ENCODE results near the gene ZNF664.

GRCh38 chr12:123976227-123976826, 3.3 kb downstream of the ZNF664 start:
- TF ChIP-seq CTCF (conservative IDR thresholded peaks at IDR 0.05) (no peak), ZFX (IDR thresholded peaks at IDR 0.05) (no peak)

Data from C4-2B (cell line).